ACHN (cell line): ENCODE data around the gene CDYL.
"Not testable (repeated sequence)": the region's sequence is repeated elsewhere in the genome, so short reads cannot be mapped to it uniquely, and the experiment has no call there.

ENCODE experiments used
- DNase-seq: peaks from one replicate; pipeline ENCODE4 v3.0.0-alpha.2; 2015
- in situ Hi-C: cut with HindIII; loops from 2 replicates; pipeline ENCODE4 v1.10.0; 2017; ENCODE audit warnings: low sequenced_read_pairs, low pct_ligation_motif_present, low pct_unique_long_range_greater_than_20kb

CDYL gene

GRCh38 chr6:4858194-4859015 lies 82.2 kb downstream of the CDYL start:
- in situ Hi-C loops = no loop called here
- DNase-seq = no peak

GRCh38 chr6:4860387-4860786 lies 84.2 kb downstream of the CDYL start:
- no peak for DNase-seq
- in situ Hi-C loops = no loop called here

GRCh38 chr6:4861564-4861963 lies 85.4 kb downstream of the CDYL start:
- no peak for DNase-seq
- in situ Hi-C loops = no loop called here

GRCh38 chr6:4864519-4864918 lies 88.3 kb downstream of the CDYL start:
- in situ Hi-C loops = no loop called here
- no peak for DNase-seq

- in situ Hi-C loops, DNase-seq: not testable (repeated sequence)
Measured at GRCh38 chr6:4865006-4865405, 88.8 kb downstream of the CDYL start.

- DNase-seq = no peak
- in situ Hi-C loops = no loop called here
Measured at GRCh38 chr6:4870821-4871494, 94.8 kb downstream of the CDYL start.

- no peak for DNase-seq
- in situ Hi-C loops = no loop called here
Measured at GRCh38 chr6:4871825-4872224, 95.6 kb downstream of the CDYL start.

- no peak for DNase-seq
- in situ Hi-C loops = no loop called here
Measured at GRCh38 chr6:4872841-4873240, 96.6 kb downstream of the CDYL start.

- no peak for DNase-seq
- in situ Hi-C loops = no loop called here
Measured at GRCh38 chr6:4873928-4874327, 97.7 kb downstream of the CDYL start.

GRCh38 chr6:4879741-4880275 lies 103.6 kb downstream of the CDYL start:
- in situ Hi-C loops = no loop called here

GRCh38 chr6:4880363-4880762 lies 104.2 kb downstream of the CDYL start:
- DNase-seq = no peak
- in situ Hi-C loops = no loop called here

More at GRCh38 chr6:4879741-4880275, 103.6 kb downstream of the CDYL start:
- no peak for DNase-seq

- DNase-seq = no peak
- in situ Hi-C loops = no loop called here
Measured at GRCh38 chr6:4883298-4883697, 107.1 kb downstream of the CDYL start.

GRCh38 chr6:4884646-4885340 lies 108.6 kb downstream of the CDYL start:
- in situ Hi-C loops = no loop called here
- DNase-seq = no peak

- in situ Hi-C loops = no loop called here
- DNase-seq = no peak
Measured at GRCh38 chr6:4885341-4885933, 109.2 kb downstream of the CDYL start.

GRCh38 chr6:4888841-4889240 lies 112.6 kb downstream of the CDYL start:
- in situ Hi-C loops = no loop called here
- DNase-seq = no peak

- in situ Hi-C loops = no loop called here
- DNase-seq = no peak
Measured at GRCh38 chr6:4889701-4890100, 113.5 kb downstream of the CDYL start.

GRCh38 chr6:4890191-4890590 lies 114.0 kb downstream of the CDYL start:
- in situ Hi-C loops = no loop called here
- DNase-seq = no peak

- DNase-seq = no peak
- in situ Hi-C loops = no loop called here
Measured at GRCh38 chr6:4890627-4891026, 114.4 kb downstream of the CDYL start.

GRCh38 chr6:4891141-4891540 lies 114.9 kb downstream of the CDYL start:
- in situ Hi-C loops = no loop called here

More at GRCh38 chr6:4891141-4891540, 114.9 kb downstream of the CDYL start:
- DNase-seq = no peak
